ENCODE measurements around the gene TREML2.

The TREML2 gene

GRCh38 chr6:41204156-41204555, 3.2 kb upstream of the TREML2 start:
- WGBS, result 93% methylated on average over 1 of the region's 1 CpG
- H3K4me1 ChIP-seq (ENCODE audit: insufficient read depth, low read length), result peaks cover 10% of the 10 kb centered on the region; the same call in 1 of the 2 replicates
- no peak overlapping the region for H3K9ac ChIP-seq (ENCODE audit: low read depth, low read length)

DNA sequence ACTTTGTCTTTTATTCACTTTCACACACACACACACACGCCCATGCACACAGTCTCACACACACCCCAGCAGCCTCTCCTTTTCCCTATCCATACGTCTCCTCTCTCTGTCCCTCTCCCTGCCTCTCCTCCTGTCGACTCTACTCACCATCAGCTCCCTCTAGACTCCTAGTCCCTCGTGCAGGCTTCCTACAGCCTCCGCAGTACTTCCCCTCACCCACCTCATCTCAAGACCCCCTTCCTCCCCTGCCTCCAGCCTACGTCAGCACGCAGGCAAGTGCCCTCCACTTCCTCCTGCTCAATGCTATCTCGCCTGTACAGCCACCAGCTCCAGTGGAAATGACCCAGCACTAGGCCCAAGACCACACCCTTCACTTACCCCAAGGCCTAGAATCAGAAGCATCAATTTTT, 820 bp upstream of the TREML2 start:
- Histone ChIP-seq H3K9me3 (ENCODE audit: insufficient read depth, low read depth, low read length) (no peaks in the 10 kb centered on the region), H3K27ac (ENCODE audit: low read depth, low read length) (no peak overlapping the region), H3K9ac (ENCODE audit: low read depth, low read length) (no peak overlapping the region), H3K4me3 (ENCODE audit: low read length) (no peak overlapping the region), H3K27me3 (ENCODE audit: insufficient read depth, low read length) (no peaks in the 10 kb centered on the region; the same call in 1 of the 2 replicates), H3K4me1 (ENCODE audit: insufficient read depth, low read length) (peaks cover 10% of the 10 kb centered on the region; the same call in 1 of the 2 replicates), H3K36me3 (ENCODE audit: insufficient read depth, low read length) (no peaks in the 10 kb centered on the region)
- WGBS, result 81% methylated on average over 8 of the region's 8 CpGs

More at GRCh38 chr6:41204156-41204555, 3.2 kb upstream of the TREML2 start:
- Histone ChIP-seq H3K36me3 (ENCODE audit: insufficient read depth, low read length) (no peaks in the 10 kb centered on the region), H3K27me3 (ENCODE audit: insufficient read depth, low read length) (no peaks in the 10 kb centered on the region), H3K4me3 (ENCODE audit: low read length) (no peak overlapping the region), H3K9me3 (ENCODE audit: insufficient read depth, low read depth, low read length) (no peaks in the 10 kb centered on the region), H3K27ac (ENCODE audit: low read depth, low read length) (no peak overlapping the region)

DNA sequence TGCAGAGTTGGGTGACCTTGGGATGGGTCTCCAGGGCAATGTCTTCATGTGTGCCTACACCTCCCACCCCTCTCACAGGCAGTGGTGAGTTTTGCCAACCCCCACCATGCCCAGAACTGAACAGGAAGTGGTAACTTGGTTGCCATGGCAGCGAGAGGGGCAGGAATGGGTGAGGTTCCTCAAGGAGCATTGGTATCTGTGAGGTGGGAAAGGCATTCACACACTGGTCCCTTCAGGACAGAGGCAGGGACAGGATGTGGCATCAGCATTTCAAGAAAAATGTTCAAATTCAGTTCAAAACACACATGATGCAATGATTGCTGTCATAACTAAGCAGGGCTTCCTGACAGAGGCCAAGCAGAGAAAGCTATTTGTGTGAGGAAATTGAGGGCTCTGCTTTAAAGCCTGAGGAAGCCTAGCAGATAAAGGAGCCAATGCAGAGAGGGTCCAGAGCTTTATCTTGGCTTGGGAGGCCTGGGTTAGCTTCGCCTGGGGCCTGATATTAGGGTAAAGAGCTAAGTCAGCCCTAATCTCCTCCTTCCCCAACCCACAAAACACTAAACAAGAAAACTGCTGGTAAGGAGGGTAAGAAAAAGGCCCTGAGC, 551 bp downstream of the TREML2 start:
- H3K27ac ChIP-seq (ENCODE audit: low read depth, low read length), result no peak overlapping the region
- H3K9me3 ChIP-seq (ENCODE audit: insufficient read depth, low read depth, low read length), result no peaks in the 10 kb centered on the region
- 94% methylated on average over 1 of the region's 2 CpGs for WGBS
- H3K27me3 ChIP-seq (ENCODE audit: insufficient read depth, low read length), result no peaks in the 10 kb centered on the region; the same call in 1 of the 2 replicates
- H3K4me3 ChIP-seq (ENCODE audit: low read length), result no peak overlapping the region
- peaks cover 10% of the 10 kb centered on the region; the same call in 1 of the 2 replicates for H3K4me1 ChIP-seq (ENCODE audit: insufficient read depth, low read length)
- H3K9ac ChIP-seq (ENCODE audit: low read depth, low read length), result no peak overlapping the region
- H3K36me3 ChIP-seq (ENCODE audit: insufficient read depth, low read length), result no peaks in the 10 kb centered on the region

DNA sequence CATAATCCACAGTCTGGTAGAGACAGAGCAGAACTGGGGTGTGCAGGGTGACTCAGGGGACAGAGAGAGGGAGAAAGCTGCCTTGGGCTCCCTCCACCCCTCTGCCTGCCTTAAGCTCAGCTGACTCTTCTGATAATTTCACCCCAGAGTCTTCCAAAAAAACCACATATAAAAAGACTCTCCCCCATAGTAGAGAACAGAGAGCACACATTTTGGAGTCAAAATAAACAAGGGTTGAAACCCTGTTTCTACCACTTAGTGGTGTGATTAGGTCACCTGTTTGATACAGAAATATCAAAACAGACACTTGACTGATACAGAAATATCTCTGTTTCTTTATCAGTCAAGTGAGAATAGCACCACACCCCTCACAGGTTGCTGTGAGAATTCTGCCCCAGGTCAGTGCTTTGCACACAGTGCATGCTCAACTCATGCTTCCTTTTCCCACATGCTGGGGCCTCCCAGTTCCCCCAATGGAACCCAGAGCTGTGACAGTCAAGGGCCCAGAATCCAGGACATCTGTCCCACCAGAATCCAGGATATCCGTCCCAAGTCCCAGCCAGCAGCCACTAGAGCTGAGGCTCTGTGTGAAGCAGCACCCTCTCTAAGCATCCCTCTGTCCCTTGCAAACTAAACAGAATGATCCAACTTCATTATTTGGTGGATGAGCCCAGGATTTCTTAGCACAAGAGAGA, 1.2 kb downstream of the TREML2 start:
- Histone ChIP-seq H3K27me3 (ENCODE audit: insufficient read depth, low read length) (no peaks in the 10 kb centered on the region; the same call in 1 of the 2 replicates), H3K9me3 (ENCODE audit: insufficient read depth, low read depth, low read length) (no peaks in the 10 kb centered on the region), H3K9ac (ENCODE audit: low read depth, low read length) (no peak overlapping the region), H3K27ac (ENCODE audit: low read depth, low read length) (no peak overlapping the region), H3K36me3 (ENCODE audit: insufficient read depth, low read length) (no peaks in the 10 kb centered on the region), H3K4me3 (ENCODE audit: low read length) (no peak overlapping the region), H3K4me1 (ENCODE audit: insufficient read depth, low read length) (peaks cover 10% of the 10 kb centered on the region; the same call in 1 of the 2 replicates)
- 90% methylated on average over 1 of the region's 1 CpG for WGBS

DNA sequence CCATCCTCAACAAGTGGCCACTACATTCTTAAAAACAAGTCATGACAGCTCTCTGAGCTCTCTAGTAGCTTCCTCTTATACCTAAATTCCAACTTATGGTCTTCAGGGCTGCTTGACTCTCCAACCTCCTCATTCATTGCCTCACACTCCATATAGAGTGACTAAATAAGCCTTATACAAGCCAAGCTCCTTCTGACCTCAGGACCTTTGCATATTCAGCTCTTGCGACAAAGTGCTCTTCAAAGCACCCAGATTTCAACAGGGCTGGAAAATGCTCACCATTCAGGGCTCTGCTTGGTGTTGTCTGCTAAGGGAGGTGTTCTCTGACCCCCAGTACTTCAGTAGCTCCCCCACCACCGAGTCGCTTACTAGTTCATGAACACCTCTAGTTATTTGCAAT, 3.7 kb downstream of the TREML2 start:
- WGBS, result 92% methylated on average over 3 of the region's 3 CpGs
- Histone ChIP-seq H3K36me3 (ENCODE audit: insufficient read depth, low read length) (no peaks in the 10 kb centered on the region), H3K9ac (ENCODE audit: low read depth, low read length) (no peak overlapping the region), H3K4me3 (ENCODE audit: low read length) (no peak overlapping the region), H3K27me3 (ENCODE audit: insufficient read depth, low read length) (no peaks in the 10 kb centered on the region; the same call in 1 of the 2 replicates), H3K4me1 (ENCODE audit: insufficient read depth, low read length) (peaks cover 10% of the 10 kb centered on the region; the same call in 1 of the 2 replicates), H3K9me3 (ENCODE audit: insufficient read depth, low read depth, low read length) (no peaks in the 10 kb centered on the region), H3K27ac (ENCODE audit: low read depth, low read length) (no peak overlapping the region)

GRCh38 chr6:41194386-41194785, 6.6 kb downstream of the TREML2 start:
- Histone ChIP-seq H3K9ac (ENCODE audit: low read depth, low read length) (no peak overlapping the region), H3K4me1 (ENCODE audit: insufficient read depth, low read length) (no peaks in the 10 kb centered on the region), H3K27me3 (ENCODE audit: insufficient read depth, low read length) (no peaks in the 10 kb centered on the region; the same call in 1 of the 2 replicates), H3K4me3 (ENCODE audit: low read length) (no peak overlapping the region), H3K36me3 (ENCODE audit: insufficient read depth, low read length) (no peaks in the 10 kb centered on the region), H3K27ac (ENCODE audit: low read depth, low read length) (no peak overlapping the region), H3K9me3 (ENCODE audit: insufficient read depth, low read depth, low read length) (peaks cover 10% of the 10 kb centered on the region)
- 92% methylated on average over 3 of the region's 3 CpGs for WGBS

DNA sequence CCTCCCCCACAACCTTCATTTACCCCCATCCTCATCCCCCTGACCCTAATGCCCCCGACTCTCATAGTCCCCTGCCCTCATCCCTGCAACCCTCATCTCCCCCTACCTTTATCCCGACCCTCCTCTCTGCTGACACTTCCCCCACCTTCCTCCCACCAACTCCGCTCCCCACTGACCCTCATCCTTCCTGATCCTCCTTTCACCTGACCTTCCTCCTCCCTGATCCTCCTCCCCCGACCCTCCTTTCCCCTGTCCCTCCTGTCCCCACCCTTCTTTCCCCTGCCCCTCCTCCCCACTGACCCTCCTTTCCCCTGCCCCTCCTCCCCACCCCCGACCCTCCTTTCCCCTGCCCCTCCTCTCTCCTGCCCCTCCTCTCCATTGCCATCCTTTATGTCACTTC, 7.1 kb downstream of the TREML2 start:
- no peaks in the 10 kb centered on the region for H3K36me3 ChIP-seq (ENCODE audit: insufficient read depth, low read length)
- WGBS, result 68% methylated on average over 5 of the region's 5 CpGs
- H3K4me1 ChIP-seq (ENCODE audit: insufficient read depth, low read length), result no peaks in the 10 kb centered on the region
- H3K9me3 ChIP-seq (ENCODE audit: insufficient read depth, low read depth, low read length), result peaks cover 14% of the 10 kb centered on the region
- H3K27me3 ChIP-seq (ENCODE audit: insufficient read depth, low read length), result no peaks in the 10 kb centered on the region; the same call in 1 of the 2 replicates
- H3K9ac ChIP-seq (ENCODE audit: low read depth, low read length), result no peak overlapping the region
- no peak overlapping the region for H3K27ac ChIP-seq (ENCODE audit: low read depth, low read length)
- no peak overlapping the region for H3K4me3 ChIP-seq (ENCODE audit: low read length)

DNA sequence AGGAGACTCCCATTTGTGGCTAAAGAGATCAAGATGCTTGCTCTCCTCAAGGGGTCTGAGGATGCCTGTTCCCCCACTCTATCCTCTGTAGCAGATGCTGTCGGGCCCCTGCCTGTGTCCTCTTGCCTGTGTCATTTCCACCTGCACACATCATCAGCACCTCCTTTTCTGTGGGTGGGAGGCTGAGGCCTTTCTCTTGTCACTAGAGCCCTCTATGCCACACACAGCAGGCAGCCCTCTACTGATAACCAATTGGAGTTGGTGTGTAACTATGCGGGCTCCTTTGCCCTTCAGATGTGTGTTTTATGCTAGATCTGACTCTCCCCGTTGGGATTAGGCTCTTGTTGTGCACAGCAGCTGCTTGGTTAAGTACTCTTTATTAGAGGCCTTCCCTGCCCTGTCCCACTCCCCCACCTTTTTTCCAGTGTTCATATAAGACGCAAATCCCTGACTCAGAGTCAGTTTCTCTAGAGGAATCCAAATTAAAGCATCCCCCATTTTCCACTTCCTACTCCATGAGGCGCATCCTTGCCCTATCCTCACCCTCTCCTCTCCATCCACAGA, 7.7 kb downstream of the TREML2 start:
- Histone ChIP-seq H3K9ac (ENCODE audit: low read depth, low read length) (no peak overlapping the region), H3K4me1 (ENCODE audit: insufficient read depth, low read length) (no peaks in the 10 kb centered on the region), H3K4me3 (ENCODE audit: low read length) (no peak overlapping the region), H3K36me3 (ENCODE audit: insufficient read depth, low read length) (no peaks in the 10 kb centered on the region), H3K27ac (ENCODE audit: low read depth, low read length) (no peak overlapping the region), H3K27me3 (ENCODE audit: insufficient read depth, low read length) (no peaks in the 10 kb centered on the region; the same call in 1 of the 2 replicates), H3K9me3 (ENCODE audit: insufficient read depth, low read depth, low read length) (peaks cover 14% of the 10 kb centered on the region)
- WGBS, result 91% methylated on average over 5 of the region's 5 CpGs

GRCh38 chr6:41191569-41191968, 9.4 kb downstream of the TREML2 start:
- Histone ChIP-seq H3K27me3 (ENCODE audit: insufficient read depth, low read length) (no peaks in the 10 kb centered on the region), H3K4me1 (ENCODE audit: insufficient read depth, low read length) (no peaks in the 10 kb centered on the region), H3K9ac (ENCODE audit: low read depth, low read length) (no peak overlapping the region), H3K36me3 (ENCODE audit: insufficient read depth, low read length) (no peaks in the 10 kb centered on the region), H3K4me3 (ENCODE audit: low read length) (no peak overlapping the region), H3K27ac (ENCODE audit: low read depth, low read length) (no peak overlapping the region), H3K9me3 (ENCODE audit: insufficient read depth, low read depth, low read length) (peaks cover 14% of the 10 kb centered on the region)
- WGBS, result 34% methylated on average over 6 of the region's 6 CpGs

DNA sequence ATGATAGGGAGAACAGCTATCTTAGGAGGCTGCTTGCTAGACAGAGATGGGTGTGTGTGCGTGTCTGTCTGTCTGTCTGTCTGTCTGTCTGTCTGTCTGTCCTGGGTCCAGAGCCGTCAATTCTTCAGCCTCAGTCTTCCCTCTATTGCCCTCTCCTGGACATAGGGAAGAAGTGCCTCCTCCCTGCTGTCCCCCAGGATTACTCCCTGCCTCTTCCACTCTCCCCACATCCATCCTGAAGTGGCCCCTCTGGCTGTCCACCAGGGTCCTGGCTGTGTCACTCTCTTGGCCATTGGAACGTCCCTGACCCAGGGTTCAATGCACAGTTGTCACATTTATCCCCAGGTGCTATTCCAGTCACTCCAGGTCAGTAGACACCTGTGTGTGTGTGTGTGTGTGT, 10.2 kb downstream of the TREML2 start:
- Histone ChIP-seq H3K27me3 (ENCODE audit: insufficient read depth, low read length) (no peaks in the 10 kb centered on the region), H3K4me1 (ENCODE audit: insufficient read depth, low read length) (no peaks in the 10 kb centered on the region), H3K36me3 (ENCODE audit: insufficient read depth, low read length) (no peaks in the 10 kb centered on the region), H3K27ac (ENCODE audit: low read depth, low read length) (no peak overlapping the region), H3K9ac (ENCODE audit: low read depth, low read length) (no peak overlapping the region), H3K9me3 (ENCODE audit: insufficient read depth, low read depth, low read length) (peaks cover 14% of the 10 kb centered on the region), H3K4me3 (ENCODE audit: low read length) (no peak overlapping the region)
- WGBS, result 95% methylated on average over 3 of the region's 3 CpGs

GRCh38 chr6:41189967-41190366, 11.0 kb downstream of the TREML2 start:
- 87% methylated on average over 2 of the region's 2 CpGs for WGBS
- no peaks in the 10 kb centered on the region for H3K36me3 ChIP-seq (ENCODE audit: insufficient read depth, low read length)
- no peak overlapping the region for H3K27ac ChIP-seq (ENCODE audit: low read depth, low read length)
- H3K27me3 ChIP-seq (ENCODE audit: insufficient read depth, low read length), result no peaks in the 10 kb centered on the region
- no peak overlapping the region for H3K4me3 ChIP-seq (ENCODE audit: low read length)
- no peaks in the 10 kb centered on the region for H3K4me1 ChIP-seq (ENCODE audit: insufficient read depth, low read length)
- peaks cover 14% of the 10 kb centered on the region for H3K9me3 ChIP-seq (ENCODE audit: insufficient read depth, low read depth, low read length)
- no peak overlapping the region for H3K9ac ChIP-seq (ENCODE audit: low read depth, low read length)
